Kidney (tissue), 14 donors: ENCODE data around the gene CCBE1. TPM values are rescaled to one million over a fixed set of nuclear protein-coding genes. Genes with fewer than 3 reads are reported as not detected.

ENCODE experiments used
- DNase-seq, 5 donors: peaks; one replicate each; pipeline ENCODE4 v3.0.0-alpha.2; 2013 to 2020
- FAIRE-seq: peaks from 2 replicates; lab custom pipeline; 2012; peaks lifted over from hg19 to GRCh38; lab: Jason Lieb, UNC
- H3K27ac ChIP-seq, 2 donors: one replicate each; pipeline ENCODE4 v1.7.0; 2013; ENCODE audit warnings: low read depth in 2 of 2, low read length in 2 of 2, inconsistent platforms in 1 of 2
- H3K27me3 ChIP-seq: one replicate; pipeline ENCODE4 v1.7.1; 2013; ENCODE audit warnings: low read length, inconsistent platforms; ENCODE audit not compliant: control insufficient read depth, insufficient read depth
- H3K36me3 ChIP-seq, 3 donors: one replicate each; pipeline versions ENCODE4 v1.7.0 to v1.7.1; 2013; ENCODE audit warnings: low read length in 3 of 3, control low read depth in 1 of 3, inconsistent platforms in 1 of 3; ENCODE audit not compliant: insufficient read depth in 3 of 3, control insufficient read depth in 2 of 3
- H3K4me1 ChIP-seq, 3 donors: one replicate each; pipeline versions ENCODE4 v1.7.0 to v1.7.1; 2013; ENCODE audit warnings: low read length in 3 of 3, inconsistent platforms in 1 of 3, low read depth in 1 of 3; ENCODE audit not compliant: control insufficient read depth in 2 of 3, insufficient read depth in 2 of 3
- H3K4me3 ChIP-seq, 3 donors: one replicate each; pipeline versions ENCODE4 v1.7.0 to v1.8.1; 2013; ENCODE audit warnings: low read length in 3 of 3, control low read depth in 1 of 3, inconsistent platforms in 1 of 3
- H3K9ac ChIP-seq, 3 donors: one replicate each; pipeline versions ENCODE4 v1.7.0 to v1.7.1; 2013; ENCODE audit warnings: low read length in 3 of 3, control low read depth in 1 of 3, inconsistent platforms in 1 of 3
- H3K9me3 ChIP-seq, 3 donors: one replicate each; pipeline versions ENCODE4 v1.7.0 to v1.7.1; 2013; ENCODE audit warnings: low read length in 3 of 3, control low read depth in 1 of 3, inconsistent platforms in 1 of 3; ENCODE audit not compliant: control insufficient read depth in 2 of 3, insufficient read depth in 1 of 3
- CTCF ChIP-seq: IDR thresholded peaks from 3 replicates; pipeline ENCODE4 v1.5.1; 2012; ENCODE audit warnings: mild to moderate bottlenecking, moderate library complexity, borderline replicate concordance; ENCODE audit not compliant: insufficient read depth; ENCODE audit errors: extremely low read depth
- intact Hi-C: fragments of 100-400 bp; cut with DNase I; formaldehyde crosslinking; loops from one replicate; pipeline ENCODE4 v1.11.1; 2022
- polyA plus RNA-seq: library from polyadenylated mRNA; stranded (reverse); fragments of 350-450 nt; fragmentation: Illumina TruSeq; extraction: RNeasy Lipid Tissue Mini Kit (QIAGEN cat#74804); gene quantifications from one replicate; pipeline ENCODE4 v1.2.3, GENCODE V29; 2014; ENCODE audit warnings: low read depth, low replicate concordance; ENCODE audit not compliant: insufficient read depth
- total RNA-seq: library from RNA; stranded (reverse); fragmentation: NEBNext Ultra II Directional; extraction: Animal tissue kit (Norgen Biotek cat#: 25700); gene quantifications from one replicate; pipeline ENCODE4 v1.2.1, GENCODE V29; 2021
- donor health status: control.
- donor health status: control.
- donor health status: control.
- donor health status: control.
- donor health status: control.
- donor health status: DM: yes; HTN: yes; CAD: no.
- donor health status: Normal renal cell carcinoma (clear cell type).

The CCBE1 gene
- total and polyA plus RNA-seq, 2 donors from 2014 or later = 1.8 to 2.2 TPM

GRCh38 chr18:59464486-59464885 lies 232.7 kb downstream of the CCBE1 start:
- Histone ChIP-seq H3K27me3 (no peaks in the 10 kb centered on the region), H3K4me1 (peaks cover 0 to 3% (median 0%) of the 10 kb centered on the region in 3 donors), H3K36me3 (no peaks in the 10 kb centered on the region), H3K27ac (no peak overlapping the region), H3K4me3 (no peak overlapping the region), H3K9me3 (no peaks in the 10 kb centered on the region), H3K9ac (no peak overlapping the region)
- TF ChIP-seq CTCF = no peak
- intact Hi-C loops = no loop called here
- FAIRE-seq (no peak), DNase-seq (no peak)

- FAIRE-seq (no peak), DNase-seq (no peak)
- no peak for TF ChIP-seq CTCF
- peaks cover 0 to 3% (median 0%) of the 10 kb centered on the region in 3 donors for H3K4me1 ChIP-seq
- no peaks in the 10 kb centered on the region for H3K36me3 ChIP-seq
- H3K9me3 ChIP-seq = no peaks in the 10 kb centered on the region
- H3K27ac ChIP-seq = no peak overlapping the region
- no peak overlapping the region for H3K4me3 ChIP-seq
- no peaks in the 10 kb centered on the region for H3K27me3 ChIP-seq
- no peak overlapping the region for H3K9ac ChIP-seq
- intact Hi-C loops = no loop called here
Measured at GRCh38 chr18:59461171-59461570, 236.1 kb downstream of the CCBE1 start.

GRCh38 chr18:59460072-59460420 lies 237.2 kb downstream of the CCBE1 start:
- no peaks in the 10 kb centered on the region for H3K36me3 ChIP-seq
- H3K27me3 ChIP-seq = no peaks in the 10 kb centered on the region
- no peaks in the 10 kb centered on the region for H3K9me3 ChIP-seq
- no peak overlapping the region for H3K9ac ChIP-seq
- DNase-seq (peak in 3 of 5 donors; percentile 28 to 53 (median 47)), FAIRE-seq (no peak)
- H3K27ac ChIP-seq = no peak overlapping the region
- TF ChIP-seq CTCF = no peak
- peaks cover 0 to 3% (median 0%) of the 10 kb centered on the region in 3 donors for H3K4me1 ChIP-seq
- intact Hi-C loops = no loop called here
- H3K4me3 ChIP-seq = no peak overlapping the region
